Non-pigmented ciliary epithelial cell (primary cell): Measurements from ENCODE around the gene FSTL5.

ENCODE experiments used
- DNase-seq: peaks from one replicate; pipeline ENCODE4 v3.0.0-alpha.2; 2010; ENCODE audit warnings: low read depth

FSTL5 gene

GRCh38 chr4:161936625-161937550 lies 226.9 kb downstream of the FSTL5 start:
- DNase-seq = peak; percentile 92

- DNase-seq = no peak
Measured at GRCh38 chr4:161931089-161931488, 232.7 kb downstream of the FSTL5 start.

- no peak for DNase-seq
Measured at GRCh38 chr4:161929956-161930355, 233.8 kb downstream of the FSTL5 start.

- no peak for DNase-seq
Measured at GRCh38 chr4:161926033-161926828, 237.6 kb downstream of the FSTL5 start.

- DNase-seq = no peak
Measured at GRCh38 chr4:161920304-161921052, 243.3 kb downstream of the FSTL5 start.

GRCh38 chr4:161919442-161920220 lies 244.2 kb downstream of the FSTL5 start:
- no peak for DNase-seq

- no peak for DNase-seq
Measured at GRCh38 chr4:161916035-161916434, 247.8 kb downstream of the FSTL5 start.

GRCh38 chr4:161907590-161907955 lies 256.2 kb downstream of the FSTL5 start:
- no peak for DNase-seq

- no peak for DNase-seq
Measured at GRCh38 chr4:161906836-161907589, 256.8 kb downstream of the FSTL5 start.

- no peak for DNase-seq
Measured at GRCh38 chr4:161900110-161900509, 263.7 kb downstream of the FSTL5 start.

- no peak for DNase-seq
Measured at GRCh38 chr4:161894493-161895167, 269.2 kb downstream of the FSTL5 start.

- no peak for DNase-seq
Measured at GRCh38 chr4:161894014-161894413, 269.8 kb downstream of the FSTL5 start.

GRCh38 chr4:161893566-161893965 lies 270.2 kb downstream of the FSTL5 start:
- no peak for DNase-seq

- DNase-seq = no peak
Measured at GRCh38 chr4:161892951-161893350, 270.8 kb downstream of the FSTL5 start.

GRCh38 chr4:161883157-161883556 lies 280.6 kb downstream of the FSTL5 start:
- no peak for DNase-seq

GRCh38 chr4:161881370-161881769 lies 282.4 kb downstream of the FSTL5 start:
- DNase-seq = no peak

GRCh38 chr4:161869511-161869910 lies 294.3 kb downstream of the FSTL5 start:
- no peak for DNase-seq

- peak; percentile 6 for DNase-seq
Measured at GRCh38 chr4:161856711-161857326, 307.0 kb downstream of the FSTL5 start.

- DNase-seq = no peak
Measured at GRCh38 chr4:161850631-161851030, 313.2 kb downstream of the FSTL5 start.

- DNase-seq = no peak
Measured at GRCh38 chr4:161841759-161842158, 322.0 kb downstream of the FSTL5 start.
